MM.1S (cell line): Measurements from ENCODE around the gene PRKAG2.

Experiments
- EZH2 ChIP-seq: fragments of 300-600 bp; sonication (generic); optimal IDR thresholded peaks from 2 replicates; pipeline ENCODE3; 2017; ENCODE audit warnings: low read depth, mild to moderate bottlenecking, antibody characterized with exemption, low read length, mixed read lengths
- TF ChIP-seq, protein P1 (sequence below): fragments of 300-600 bp; sonication (generic); IDR thresholded peaks from 2 replicates; pipeline ENCODE4 v1.5.1; 2016; ENCODE audit warnings: antibody characterized with exemption, low read length, mixed read lengths

- TF ChIP-seq, protein P1, sequence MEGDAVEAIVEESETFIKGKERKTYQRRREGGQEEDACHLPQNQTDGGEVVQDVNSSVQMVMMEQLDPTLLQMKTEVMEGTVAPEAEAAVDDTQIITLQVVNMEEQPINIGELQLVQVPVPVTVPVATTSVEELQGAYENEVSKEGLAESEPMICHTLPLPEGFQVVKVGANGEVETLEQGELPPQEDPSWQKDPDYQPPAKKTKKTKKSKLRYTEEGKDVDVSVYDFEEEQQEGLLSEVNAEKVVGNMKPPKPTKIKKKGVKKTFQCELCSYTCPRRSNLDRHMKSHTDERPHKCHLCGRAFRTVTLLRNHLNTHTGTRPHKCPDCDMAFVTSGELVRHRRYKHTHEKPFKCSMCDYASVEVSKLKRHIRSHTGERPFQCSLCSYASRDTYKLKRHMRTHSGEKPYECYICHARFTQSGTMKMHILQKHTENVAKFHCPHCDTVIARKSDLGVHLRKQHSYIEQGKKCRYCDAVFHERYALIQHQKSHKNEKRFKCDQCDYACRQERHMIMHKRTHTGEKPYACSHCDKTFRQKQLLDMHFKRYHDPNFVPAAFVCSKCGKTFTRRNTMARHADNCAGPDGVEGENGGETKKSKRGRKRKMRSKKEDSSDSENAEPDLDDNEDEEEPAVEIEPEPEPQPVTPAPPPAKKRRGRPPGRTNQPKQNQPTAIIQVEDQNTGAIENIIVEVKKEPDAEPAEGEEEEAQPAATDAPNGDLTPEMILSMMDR, result no peak
- TF ChIP-seq EZH2, result no peak
Observed at GRCh38 chr7:151849879-151850260, 27.0 kb downstream of the PRKAG2 start.
